IgD-negative memory B cell (primary cell): Measurements from ENCODE around the gene SCYGR4. TPM values are rescaled to one million over a fixed set of nuclear protein-coding genes. Genes with fewer than 3 reads are reported as not detected.

Experiments
- H3K27ac Mint-ChIP-seq, 3 donors: one replicate each; pipeline ENCODE4 v1.8.0; 2020 to 2022; ENCODE audit warnings: mild to moderate bottlenecking in 3 of 3, mixed read lengths in 3 of 3, moderate library complexity in 1 of 3
- H3K27me3 Mint-ChIP-seq: one replicate; pipeline ENCODE4 v1.8.0; 2021; ENCODE audit warnings: mixed read lengths
- H3K36me3 Mint-ChIP-seq: one replicate; pipeline ENCODE4 v1.8.0; 2020; ENCODE audit warnings: mild to moderate bottlenecking, mixed read lengths
- H3K4me1 Mint-ChIP-seq, 3 donors: one replicate each; pipeline ENCODE4 v1.8.0; 2020 to 2022; ENCODE audit warnings: mixed read lengths in 3 of 3, mild to moderate bottlenecking in 1 of 3
- H3K4me3 Mint-ChIP-seq, 4 donors: one replicate each; pipeline ENCODE4 v1.8.0; 2020 to 2022; ENCODE audit warnings: mild to moderate bottlenecking in 4 of 4, mixed read lengths in 4 of 4, moderate library complexity in 3 of 4
- H3K9me3 Mint-ChIP-seq, 3 donors: one replicate each; pipeline ENCODE4 v1.8.0; 2020 to 2021; ENCODE audit warnings: mixed read lengths in 3 of 3, mild to moderate bottlenecking in 1 of 3
- polyA plus RNA-seq: library from polyadenylated mRNA; unstranded; fragments of 300-500 nt; fragmentation: Illumina TruSeq; gene quantifications from one replicate; pipeline ENCODE4 v1.2.3, GENCODE V29; 2021

The SCYGR4 gene
- polyA plus RNA-seq, 1 donor from 2014 or later: not detected

DNA sequence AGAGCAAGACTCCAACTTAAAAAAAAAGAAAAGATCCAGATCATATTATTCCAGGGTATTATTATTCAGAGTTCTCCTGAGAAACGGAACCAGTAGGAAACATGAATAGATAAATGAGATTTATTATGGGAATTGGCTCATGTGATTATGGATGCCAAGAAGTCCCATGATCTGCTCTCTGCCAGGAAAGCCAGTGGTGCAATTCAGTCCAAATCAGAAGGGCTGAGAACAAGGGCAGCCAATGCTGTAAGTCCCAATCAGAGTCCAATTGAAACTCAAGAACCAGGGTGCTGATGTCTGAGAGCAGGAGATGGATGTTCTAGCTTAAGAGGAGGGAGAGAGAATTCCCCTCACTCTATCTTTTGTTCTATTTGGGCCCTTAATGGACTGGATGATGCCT, 10.8 kb upstream of the SCYGR4 start:
- Mint-ChIP-seq H3K27ac (no peak overlapping the region), H3K9me3 (no peaks in the 10 kb centered on the region), H3K4me3 (no peak overlapping the region), H3K4me1 (peaks cover 7 to 16% (median 14%) of the 10 kb centered on the region in 3 donors), H3K36me3 (no peaks in the 10 kb centered on the region), H3K27me3 (peaks cover 4% of the 10 kb centered on the region)

DNA sequence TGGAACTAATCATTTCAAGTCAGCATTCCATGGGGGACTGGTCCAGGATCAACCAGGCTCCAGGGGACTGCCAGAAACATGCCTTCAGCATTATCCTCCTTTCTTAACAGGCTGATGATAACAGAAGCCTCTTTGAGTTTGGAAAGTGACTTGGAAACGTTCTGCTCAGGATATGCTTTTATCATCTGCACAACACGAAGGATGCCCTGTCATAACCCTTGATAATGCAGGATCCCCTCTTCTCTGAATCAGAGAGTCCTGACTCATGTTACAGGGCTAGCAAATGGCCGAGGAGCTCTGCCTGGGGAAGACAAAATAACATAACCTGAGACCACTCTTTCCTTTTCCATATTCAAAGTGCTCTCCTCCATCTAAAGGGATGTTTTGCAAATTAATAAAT, 9.4 kb upstream of the SCYGR4 start:
- Mint-ChIP-seq H3K4me3 (no peak overlapping the region), H3K9me3 (no peaks in the 10 kb centered on the region), H3K27ac (peak overlapping the region in 1 of 3 donors; percentile 53), H3K36me3 (no peaks in the 10 kb centered on the region), H3K4me1 (peaks cover 7 to 16% (median 14%) of the 10 kb centered on the region in 3 donors), H3K27me3 (peaks cover 8% of the 10 kb centered on the region)

DNA sequence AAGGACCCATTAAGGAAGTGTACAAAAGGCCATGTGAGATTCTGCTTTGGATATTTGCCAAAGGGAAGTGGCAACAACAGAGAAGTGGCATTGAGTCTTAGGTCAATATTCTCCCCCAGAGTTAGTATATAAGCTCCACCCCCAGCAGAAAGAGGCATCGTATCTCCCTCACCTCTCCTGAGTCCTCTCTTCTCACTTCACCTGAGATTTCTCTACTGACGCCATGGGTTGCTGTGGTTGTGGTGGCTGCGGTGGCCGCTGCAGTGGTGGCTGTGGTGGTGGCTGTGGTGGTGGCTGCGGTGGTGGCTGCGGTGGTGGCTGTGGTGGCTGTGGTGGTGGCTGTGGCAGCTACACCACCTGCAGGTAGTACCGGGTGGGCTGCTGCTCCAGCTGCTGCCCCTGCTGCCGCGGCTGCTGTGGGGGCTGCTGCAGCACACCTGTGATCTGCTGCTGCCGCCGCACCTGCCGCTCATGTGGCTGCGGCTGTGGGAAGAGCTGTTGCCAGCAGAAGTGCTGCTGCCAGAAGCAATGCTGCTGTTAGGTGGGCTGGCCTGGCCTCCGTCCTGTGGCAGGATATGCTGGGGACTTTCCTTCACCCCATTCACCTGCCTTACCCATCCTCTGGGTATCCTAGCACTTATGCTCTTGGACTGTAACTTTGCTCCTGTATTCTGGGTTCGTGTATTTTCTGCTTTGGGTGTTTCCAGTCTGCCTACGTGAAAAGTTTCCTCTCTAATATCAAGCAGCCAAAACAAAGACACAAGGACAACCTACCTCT, 8.5 kb upstream of the SCYGR4 start:
- no peaks in the 10 kb centered on the region for H3K9me3 Mint-ChIP-seq
- peaks cover 9% of the 10 kb centered on the region for H3K27me3 Mint-ChIP-seq
- H3K27ac Mint-ChIP-seq: peak overlapping the region in 2 of 3 donors; percentile 40 to 87
- H3K4me3 Mint-ChIP-seq: peak overlapping the region in 2 of 4 donors; percentile 63 to 68
- no peaks in the 10 kb centered on the region for H3K36me3 Mint-ChIP-seq
- peaks cover 7 to 17% (median 16%) of the 10 kb centered on the region in 3 donors for H3K4me1 Mint-ChIP-seq

DNA sequence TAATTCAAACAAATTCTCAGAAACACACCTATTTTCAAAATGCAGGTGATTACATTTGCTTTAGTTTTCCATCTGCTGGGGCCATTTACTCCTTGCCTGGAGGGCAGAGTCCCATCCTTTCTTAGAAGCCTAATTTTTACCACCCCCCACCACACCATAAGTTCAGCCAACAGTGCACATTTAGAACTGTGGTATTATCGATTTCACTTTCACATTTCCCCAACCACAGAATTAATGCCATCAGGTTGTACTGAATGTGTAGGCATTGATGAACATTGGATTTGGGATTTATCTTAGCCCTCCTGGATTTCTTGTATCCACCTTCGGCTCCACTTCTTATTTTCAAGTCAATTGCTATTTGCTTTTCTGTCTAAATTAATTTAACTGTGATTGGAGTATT, 7.2 kb upstream of the SCYGR4 start:
- peaks cover 12% of the 10 kb centered on the region for H3K27me3 Mint-ChIP-seq
- no peaks in the 10 kb centered on the region for H3K36me3 Mint-ChIP-seq
- H3K4me1 Mint-ChIP-seq: peaks cover 7 to 17% (median 16%) of the 10 kb centered on the region in 3 donors

GRCh38 chr2:227612546-227613271, 4.6 kb upstream of the SCYGR4 start:
- H3K27ac Mint-ChIP-seq: no peak overlapping the region
- peaks cover 7 to 17% (median 16%) of the 10 kb centered on the region in 3 donors for H3K4me1 Mint-ChIP-seq
- no peaks in the 10 kb centered on the region for H3K9me3 Mint-ChIP-seq
- H3K4me3 Mint-ChIP-seq: no peak overlapping the region
- no peaks in the 10 kb centered on the region for H3K36me3 Mint-ChIP-seq
- H3K27me3 Mint-ChIP-seq: peaks cover 18% of the 10 kb centered on the region

More for the DNA sequence above, 7.2 kb upstream of the SCYGR4 start:
- H3K4me3 Mint-ChIP-seq: peak overlapping the region in 1 of 4 donors; percentile 46
- H3K9me3 Mint-ChIP-seq: no peaks in the 10 kb centered on the region
- no peak overlapping the region for H3K27ac Mint-ChIP-seq

DNA sequence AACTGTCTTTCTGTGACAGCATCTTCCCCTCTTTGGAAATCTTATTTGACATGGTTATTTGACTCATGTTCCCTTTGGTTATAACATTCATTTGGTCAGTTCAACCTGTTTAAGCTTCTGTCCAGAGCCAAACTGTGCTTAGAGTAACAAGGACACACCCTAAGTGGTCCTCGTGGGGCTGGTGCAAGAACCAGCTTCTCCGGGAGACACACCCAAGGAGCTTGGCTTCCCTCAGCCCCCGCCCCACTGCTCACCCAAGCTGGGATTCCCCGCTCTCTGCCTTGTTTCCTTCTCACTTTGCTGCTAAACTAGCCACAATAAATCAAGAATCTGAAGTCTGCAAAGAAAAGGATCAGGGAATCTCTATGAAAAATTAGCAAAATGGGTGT, 4.0 kb upstream of the SCYGR4 start:
- Mint-ChIP-seq H3K4me1 (peaks cover 5 to 15% (median 13%) of the 10 kb centered on the region in 3 donors), H3K9me3 (no peaks in the 10 kb centered on the region), H3K36me3 (no peaks in the 10 kb centered on the region), H3K27me3 (peaks cover 18% of the 10 kb centered on the region), H3K4me3 (no peak overlapping the region), H3K27ac (no peak overlapping the region)

DNA sequence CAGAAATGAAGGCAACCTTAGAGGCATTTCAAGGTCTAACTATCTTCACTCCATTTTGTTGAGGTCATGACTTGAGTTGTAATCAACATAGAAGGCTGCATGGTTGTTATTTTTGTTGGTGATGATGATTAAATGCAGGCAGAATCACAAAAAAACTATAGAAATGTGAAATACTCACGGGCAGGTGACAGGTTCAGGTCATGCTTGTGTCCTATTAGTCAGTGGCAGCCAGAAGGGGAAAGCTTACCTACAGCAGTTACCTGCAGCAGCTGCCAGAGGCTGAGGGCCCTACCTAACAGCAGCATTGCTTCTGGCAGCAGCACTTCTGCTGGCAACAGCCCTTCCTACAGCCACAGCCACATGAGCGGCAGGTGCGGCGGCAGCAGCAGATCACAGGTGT, 3.1 kb upstream of the SCYGR4 start:
- Mint-ChIP-seq H3K27me3 (peaks cover 18% of the 10 kb centered on the region), H3K4me1 (peaks cover 0 to 8% (median 7%) of the 10 kb centered on the region in 3 donors), H3K4me3 (no peak overlapping the region), H3K9me3 (no peaks in the 10 kb centered on the region), H3K36me3 (no peaks in the 10 kb centered on the region), H3K27ac (no peak overlapping the region)

DNA sequence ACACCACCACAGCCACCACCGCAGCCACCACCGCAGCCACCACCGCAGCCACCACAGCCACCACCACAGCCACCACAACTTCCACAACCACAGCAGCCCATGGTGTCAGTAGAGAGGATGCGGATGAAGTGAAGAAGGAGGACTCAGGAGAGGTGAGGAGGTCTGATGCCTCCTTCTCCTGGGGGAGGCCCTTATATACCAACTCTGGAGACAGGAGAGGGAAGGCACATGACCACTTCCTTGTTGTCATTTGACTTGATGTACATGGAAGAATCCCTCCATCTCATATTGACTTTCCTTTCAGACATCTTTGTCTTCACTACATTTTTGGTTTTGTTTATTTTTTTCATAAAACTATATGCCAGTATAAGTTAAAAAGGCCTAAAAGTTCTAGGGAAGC, 2.6 kb upstream of the SCYGR4 start, which contains the start of gene SCYGR3:
TSS of gene SCYGR3 (minus strand) at position 101 of the 400 bp plus-strand sequence. CDS start at position 101, 0 bp downstream.
- H3K9me3 Mint-ChIP-seq: no peaks in the 10 kb centered on the region
- H3K36me3 Mint-ChIP-seq: no peaks in the 10 kb centered on the region

GRCh38 chr2:227615181-227615580, 2.1 kb upstream of the SCYGR4 start:
- Mint-ChIP-seq H3K27me3 (peaks cover 16% of the 10 kb centered on the region), H3K27ac (no peak overlapping the region), H3K36me3 (no peaks in the 10 kb centered on the region)

More for the DNA sequence above, 2.6 kb upstream of the SCYGR4 start, which contains the start of gene SCYGR3:
- Mint-ChIP-seq H3K27ac (no peak within 1 kb of the TSS), H3K4me3 (no peak within 1 kb of the TSS), H3K27me3 (peaks cover 18% of the 10 kb centered on the region), H3K4me1 (peaks cover 2 to 9% (median 6%) of the 10 kb centered on the region in 3 donors)

DNA sequence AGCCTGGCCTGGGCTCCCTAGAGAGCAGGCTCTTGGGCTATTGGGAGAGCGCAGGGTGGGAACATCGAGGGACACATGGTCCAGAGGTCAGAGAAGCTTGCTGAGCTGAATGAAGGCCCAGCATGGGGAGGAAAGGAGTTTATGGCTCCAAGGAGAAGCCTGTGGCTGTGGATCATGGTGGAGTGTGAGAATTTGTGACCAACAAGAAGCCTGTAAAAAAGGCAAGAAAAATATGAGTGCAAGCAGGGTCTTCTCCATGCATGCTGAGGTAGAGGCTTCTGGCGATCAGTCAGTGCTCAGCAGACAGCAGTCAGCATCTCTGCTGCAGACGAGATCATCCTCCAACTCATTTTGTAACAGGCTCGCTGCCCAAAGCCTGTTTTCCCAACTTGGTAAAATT, 1.4 kb upstream of the SCYGR4 start:
- H3K4me1 Mint-ChIP-seq: peaks cover 0 to 5% (median 2%) of the 10 kb centered on the region in 3 donors
- H3K27me3 Mint-ChIP-seq: peaks cover 14% of the 10 kb centered on the region
- no peak overlapping the region for H3K4me3 Mint-ChIP-seq
- no peaks in the 10 kb centered on the region for H3K36me3 Mint-ChIP-seq
- no peaks in the 10 kb centered on the region for H3K9me3 Mint-ChIP-seq
- no peak overlapping the region for H3K27ac Mint-ChIP-seq

More at GRCh38 chr2:227615181-227615580, 2.1 kb upstream of the SCYGR4 start:
- Mint-ChIP-seq H3K9me3 (no peaks in the 10 kb centered on the region), H3K4me3 (no peak overlapping the region), H3K4me1 (peaks cover 2 to 7% (median 4%) of the 10 kb centered on the region in 3 donors)

DNA sequence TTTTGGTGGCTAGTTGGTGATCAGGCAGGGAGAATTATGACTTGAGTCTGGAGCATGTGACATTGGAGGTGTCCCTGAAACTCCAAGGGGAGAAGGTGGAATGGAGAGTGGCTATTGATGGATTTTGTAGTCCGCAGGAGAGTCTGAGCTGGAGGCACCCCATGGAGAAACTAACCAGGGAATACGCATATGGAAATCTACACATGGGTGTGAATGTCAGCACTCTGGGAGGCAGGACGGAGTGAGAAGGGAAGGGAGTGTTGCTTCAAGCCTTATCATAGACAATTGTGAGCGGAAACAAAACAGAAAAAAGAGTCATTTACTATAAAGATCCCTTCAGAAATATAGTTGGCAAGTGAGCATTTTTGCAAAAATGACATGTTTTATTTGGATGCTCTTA, 667 bp upstream of the SCYGR4 start:
- Mint-ChIP-seq H3K4me3 (no peak overlapping the region), H3K36me3 (no peaks in the 10 kb centered on the region), H3K27ac (no peak overlapping the region), H3K27me3 (peaks cover 15% of the 10 kb centered on the region), H3K9me3 (no peaks in the 10 kb centered on the region), H3K4me1 (peaks cover 0 to 5% (median 2%) of the 10 kb centered on the region in 3 donors)

DNA sequence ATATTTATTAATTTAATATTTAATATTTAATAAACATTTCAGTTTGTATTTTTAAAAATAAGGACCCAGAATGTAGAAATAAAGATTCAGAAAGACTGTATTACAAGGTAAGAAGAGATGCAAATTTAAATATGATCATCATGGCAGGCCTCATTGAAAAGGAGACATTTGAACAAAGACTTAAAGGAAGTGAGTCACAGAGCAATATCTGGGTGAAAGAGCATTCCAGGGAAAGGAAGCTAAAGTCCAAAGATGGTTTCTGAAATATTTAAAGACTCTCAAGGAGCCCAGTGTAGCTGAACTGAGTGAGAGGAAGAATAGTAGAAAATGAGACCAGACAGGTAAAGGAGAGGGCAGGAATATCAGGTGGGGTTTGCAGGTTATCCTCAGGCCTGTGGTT, 5.9 kb downstream of the SCYGR4 start:
- no peak overlapping the region for H3K4me3 Mint-ChIP-seq
- H3K9me3 Mint-ChIP-seq: no peaks in the 10 kb centered on the region
- H3K27ac Mint-ChIP-seq: no peak overlapping the region
- H3K27me3 Mint-ChIP-seq: peaks cover 1% of the 10 kb centered on the region
- peaks cover 0 to 2% (median 1%) of the 10 kb centered on the region in 3 donors for H3K4me1 Mint-ChIP-seq
- H3K36me3 Mint-ChIP-seq: no peaks in the 10 kb centered on the region

DNA sequence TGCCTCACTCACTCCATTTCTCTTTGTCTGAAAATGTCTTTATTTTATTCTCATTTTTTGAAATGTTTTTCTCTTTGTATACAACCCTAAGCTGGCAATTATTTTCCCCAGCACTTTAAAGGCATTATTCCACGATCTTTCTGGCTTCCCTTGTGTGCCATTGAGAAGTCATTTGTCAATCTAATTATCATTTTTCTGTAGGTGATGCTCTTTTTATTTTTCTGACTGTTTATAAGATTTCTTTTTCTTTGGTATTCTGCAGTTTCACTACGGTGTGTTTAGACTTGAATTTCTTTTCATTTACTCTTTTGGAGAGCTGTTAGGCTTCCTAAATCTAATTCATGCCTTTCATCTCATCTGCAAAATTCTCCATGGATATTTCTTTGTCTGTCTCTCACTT, 8.1 kb downstream of the SCYGR4 start:
- H3K36me3 Mint-ChIP-seq: no peaks in the 10 kb centered on the region
- H3K9me3 Mint-ChIP-seq: no peaks in the 10 kb centered on the region
- H3K4me1 Mint-ChIP-seq: no peaks in the 10 kb centered on the region
- H3K4me3 Mint-ChIP-seq: no peak overlapping the region
- no peak overlapping the region for H3K27ac Mint-ChIP-seq
- H3K27me3 Mint-ChIP-seq: peaks cover 7% of the 10 kb centered on the region

DNA sequence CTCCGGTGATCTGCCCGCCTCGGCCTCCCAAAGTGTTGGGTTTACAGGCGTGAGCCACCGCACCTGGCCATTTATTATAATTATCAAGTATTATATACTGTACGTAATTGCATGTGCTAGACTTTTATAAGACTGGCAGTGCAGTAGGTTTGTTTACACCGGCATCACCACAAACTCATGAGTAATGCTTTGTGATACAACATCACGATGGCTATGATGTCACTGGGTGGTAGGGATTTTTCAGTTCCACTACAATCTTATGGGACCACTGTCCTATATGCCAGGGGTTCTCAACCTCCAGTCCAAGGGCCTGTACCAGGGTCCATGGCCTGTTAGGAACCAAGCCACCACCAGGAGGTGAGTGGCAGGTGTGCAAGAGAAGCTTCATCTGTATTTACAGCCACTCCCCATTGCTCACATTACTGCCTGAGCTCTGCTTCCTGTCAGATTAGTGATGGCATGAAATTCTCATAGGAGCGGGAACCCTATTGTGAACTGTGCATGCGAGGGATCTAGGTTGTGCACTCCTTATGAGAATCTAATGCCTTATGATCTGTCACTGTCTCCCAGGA, 9.4 kb downstream of the SCYGR4 start:
- Mint-ChIP-seq H3K27ac (no peak overlapping the region), H3K36me3 (no peaks in the 10 kb centered on the region), H3K27me3 (peaks cover 6% of the 10 kb centered on the region), H3K4me1 (no peaks in the 10 kb centered on the region), H3K9me3 (no peaks in the 10 kb centered on the region), H3K4me3 (no peak overlapping the region)

DNA sequence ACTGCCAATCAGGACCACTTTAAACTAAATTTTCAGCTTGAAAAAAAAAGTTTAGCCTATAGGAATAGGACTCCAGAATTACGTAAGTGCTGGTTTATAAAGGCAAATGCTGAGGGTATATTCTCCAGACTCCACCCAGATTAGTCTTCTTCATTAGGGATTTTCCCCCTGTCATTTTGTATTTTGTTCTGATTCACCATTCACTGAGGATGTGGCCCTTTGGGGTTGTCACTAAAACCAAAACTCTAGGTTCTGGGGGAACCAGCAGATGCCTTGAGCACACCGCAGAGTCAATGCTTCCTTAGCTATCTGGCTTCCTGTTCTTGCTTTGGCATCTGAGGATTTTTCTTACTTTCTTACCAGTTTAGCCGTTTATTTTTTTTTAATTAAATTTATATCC, 10.5 kb downstream of the SCYGR4 start:
- Mint-ChIP-seq H3K9me3 (no peaks in the 10 kb centered on the region), H3K27ac (no peak overlapping the region), H3K4me1 (no peaks in the 10 kb centered on the region), H3K4me3 (no peak overlapping the region), H3K36me3 (no peaks in the 10 kb centered on the region), H3K27me3 (peaks cover 6% of the 10 kb centered on the region)
